Spinal cord (tissue), 10 donors: ENCODE measurements around the gene LRRC73. TPM values are rescaled to one million over a fixed set of nuclear protein-coding genes. Genes with fewer than 3 reads are reported as not detected.
A peak's percentile ranks its signal among the peaks of the same experiment; 100 is the strongest.

ENCODE experiments used
- DNase-seq, 6 donors: peaks; one replicate each; pipeline versions ENCODE4 v3.0.0 to v3.0.0-alpha.2; 2013 to 2015; ENCODE audit warnings: low spot score in 6 of 6, low read depth in 4 of 6
- H3K27ac ChIP-seq: one replicate; pipeline ENCODE4 v1.5.1; 2013; ENCODE audit warnings: low read depth, low read length, control low read depth
- H3K27me3 ChIP-seq: one replicate; pipeline ENCODE4 v1.6.1; 2013; ENCODE audit warnings: low read length; ENCODE audit not compliant: control insufficient read depth, insufficient read depth
- H3K36me3 ChIP-seq: one replicate; pipeline ENCODE4 v1.6.1; 2013; ENCODE audit warnings: low read length; ENCODE audit not compliant: control insufficient read depth, insufficient read depth
- H3K4me1 ChIP-seq: one replicate; pipeline ENCODE4 v1.6.1; 2013; ENCODE audit warnings: low read length; ENCODE audit not compliant: control insufficient read depth, insufficient read depth
- H3K4me3 ChIP-seq: one replicate; pipeline ENCODE4 v1.5.1; 2013; ENCODE audit warnings: low read depth, low read length, control low read depth
- H3K9me3 ChIP-seq: one replicate; pipeline ENCODE4 v1.6.1; 2013; ENCODE audit warnings: low read length; ENCODE audit not compliant: control insufficient read depth, insufficient read depth
- WGBS: methylation state at CpG from one replicate; pipeline ENCODE4 v1.1.5; 2013; ENCODE audit warnings: missing lambda C conversion rate; ENCODE audit not compliant: insufficient coverage; 5-methylcytosine and 5-hydroxymethylcytosine counted together
- polyA plus RNA-seq, 2 donors: library from polyadenylated mRNA; unstranded; fragments of 120-200 nt; gene quantifications; one replicate each; pipeline ENCODE4 v1.2.1, GENCODE V29; 2013; ENCODE audit not compliant: insufficient read length in 2 of 2
- total RNA-seq, 2 donors: library from RNA; depleted of rRNA in 1 of 2; stranded (reverse); fragments of 120-200 nt in 1 of 2; fragments of >200 nt in 1 of 2; gene quantifications; one replicate each; pipeline versions ENCODE4 v1.2.3 to v1.2.4, GENCODE V29; 2013 to 2014
- donor health status: healthy.

Gene LRRC73
- total and polyA plus RNA-seq, 4 donors: 1.8 to 10.5 (median 5.7) TPM

GRCh38 chr6:43495409-43495941 lies 14.7 kb downstream of the LRRC73 start:
- 83% methylated on average over 1 of the region's 4 CpGs for WGBS
- Histone ChIP-seq H3K27ac (no peak overlapping the region), H3K36me3 (peaks cover 40% of the 10 kb centered on the region), H3K27me3 (no peaks in the 10 kb centered on the region), H3K9me3 (no peaks in the 10 kb centered on the region), H3K4me3 (no peak overlapping the region), H3K4me1 (peaks cover 58% of the 10 kb centered on the region)
- no peak for DNase-seq

- H3K27ac ChIP-seq: no peak overlapping the region
- no peaks in the 10 kb centered on the region for H3K27me3 ChIP-seq
- DNase-seq: no peak
- no peaks in the 10 kb centered on the region for H3K9me3 ChIP-seq
- peaks cover 37% of the 10 kb centered on the region for H3K36me3 ChIP-seq
- H3K4me1 ChIP-seq: peaks cover 58% of the 10 kb centered on the region
- no peak overlapping the region for H3K4me3 ChIP-seq
- WGBS: 99% methylated on average over 4 of the region's 4 CpGs
These were observed 15.4 kb downstream of the LRRC73 start for GRCh38 chr6:43494766-43495165.

DNA sequence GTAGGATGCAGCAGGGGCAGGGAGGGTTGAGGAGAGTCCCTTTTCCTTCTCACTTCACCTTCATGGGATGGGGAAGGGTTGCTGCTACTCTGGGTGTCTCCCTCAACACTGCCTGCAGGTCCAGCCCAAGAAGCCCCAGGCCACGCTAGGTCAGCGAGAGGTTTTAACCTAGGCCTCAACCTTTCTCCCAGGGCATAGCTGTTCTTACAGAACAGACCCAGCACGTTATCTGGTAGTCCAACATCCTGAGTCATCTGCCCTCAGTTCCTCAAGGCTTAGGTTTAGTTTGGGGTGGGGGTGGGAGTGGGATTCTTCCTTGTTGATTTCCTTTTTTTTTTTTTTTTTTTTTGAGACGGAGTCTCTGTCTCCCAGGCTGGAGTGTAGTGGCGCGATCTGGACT lies 15.8 kb downstream of the LRRC73 start:
- no peaks in the 10 kb centered on the region for H3K9me3 ChIP-seq
- H3K36me3 ChIP-seq: peaks cover 35% of the 10 kb centered on the region
- H3K27ac ChIP-seq: no peak overlapping the region
- no peaks in the 10 kb centered on the region for H3K27me3 ChIP-seq
- 89% methylated on average over 2 of the region's 6 CpGs for WGBS
- DNase-seq: no peak
- H3K4me1 ChIP-seq: peaks cover 57% of the 10 kb centered on the region
- H3K4me3 ChIP-seq: no peak overlapping the region

DNA sequence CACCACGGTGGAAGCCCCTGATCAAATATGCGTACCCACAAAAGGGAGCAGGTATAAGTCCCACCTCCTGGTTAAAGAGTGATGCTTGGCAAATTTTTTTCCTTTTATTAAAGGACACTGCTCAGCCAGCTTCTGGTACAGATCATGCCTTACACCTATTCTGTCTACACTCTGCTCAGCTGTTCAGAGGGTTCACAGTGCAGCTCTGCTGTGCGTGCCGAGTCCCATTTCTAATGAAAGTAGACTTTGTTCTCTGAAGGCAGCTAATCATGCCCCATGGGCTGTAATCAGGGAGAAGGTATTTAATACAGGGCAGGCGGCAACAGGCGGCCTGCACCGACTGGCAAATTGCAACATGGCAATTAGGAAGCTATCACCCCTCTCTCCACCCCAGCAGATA lies 16.3 kb downstream of the LRRC73 start:
- peaks cover 52% of the 10 kb centered on the region for H3K4me1 ChIP-seq

GRCh38 chr6:43493230-43493629 lies 16.9 kb downstream of the LRRC73 start:
- 83% methylated on average over 2 of the region's 2 CpGs for WGBS
- Histone ChIP-seq H3K36me3 (peaks cover 28% of the 10 kb centered on the region), H3K27ac (peak overlapping the region; percentile 15), H3K4me3 (no peak overlapping the region), H3K9me3 (no peaks in the 10 kb centered on the region), H3K27me3 (no peaks in the 10 kb centered on the region), H3K4me1 (peaks cover 49% of the 10 kb centered on the region)
- DNase-seq: no peak

More for the DNA sequence above, 16.3 kb downstream of the LRRC73 start:
- Histone ChIP-seq H3K27ac (peak overlapping the region; percentile 15), H3K27me3 (no peaks in the 10 kb centered on the region), H3K36me3 (peaks cover 34% of the 10 kb centered on the region), H3K9me3 (no peaks in the 10 kb centered on the region), H3K4me3 (no peak overlapping the region)
- no peak for DNase-seq
- 100% methylated on average over 1 of the region's 7 CpGs for WGBS

DNA sequence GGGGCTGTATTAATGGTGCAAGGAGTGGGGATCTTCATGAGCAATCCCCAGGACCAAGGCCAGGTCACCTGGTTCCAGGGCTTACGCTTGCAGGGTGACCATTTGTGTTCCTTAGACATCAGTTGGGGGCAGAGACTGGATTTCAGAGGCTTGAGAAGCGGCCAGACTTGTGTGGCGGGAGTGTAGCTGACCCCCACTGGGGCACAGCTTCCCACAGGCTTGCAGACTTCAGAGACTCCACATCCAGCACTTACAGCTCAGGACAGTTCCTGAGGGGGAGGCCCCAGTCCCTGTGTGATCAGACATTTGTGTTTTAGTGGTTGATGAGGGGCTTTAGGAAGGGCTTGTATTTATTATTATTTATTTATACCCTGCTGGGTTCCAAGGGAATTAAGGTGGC lies 17.5 kb downstream of the LRRC73 start:
- Histone ChIP-seq H3K4me1 (peaks cover 48% of the 10 kb centered on the region), H3K27me3 (no peaks in the 10 kb centered on the region), H3K36me3 (peaks cover 22% of the 10 kb centered on the region), H3K27ac (peak overlapping the region; percentile 60), H3K4me3 (no peak overlapping the region), H3K9me3 (no peaks in the 10 kb centered on the region)
- 67% methylated on average over 1 of the region's 3 CpGs for WGBS
- no peak for DNase-seq

DNA sequence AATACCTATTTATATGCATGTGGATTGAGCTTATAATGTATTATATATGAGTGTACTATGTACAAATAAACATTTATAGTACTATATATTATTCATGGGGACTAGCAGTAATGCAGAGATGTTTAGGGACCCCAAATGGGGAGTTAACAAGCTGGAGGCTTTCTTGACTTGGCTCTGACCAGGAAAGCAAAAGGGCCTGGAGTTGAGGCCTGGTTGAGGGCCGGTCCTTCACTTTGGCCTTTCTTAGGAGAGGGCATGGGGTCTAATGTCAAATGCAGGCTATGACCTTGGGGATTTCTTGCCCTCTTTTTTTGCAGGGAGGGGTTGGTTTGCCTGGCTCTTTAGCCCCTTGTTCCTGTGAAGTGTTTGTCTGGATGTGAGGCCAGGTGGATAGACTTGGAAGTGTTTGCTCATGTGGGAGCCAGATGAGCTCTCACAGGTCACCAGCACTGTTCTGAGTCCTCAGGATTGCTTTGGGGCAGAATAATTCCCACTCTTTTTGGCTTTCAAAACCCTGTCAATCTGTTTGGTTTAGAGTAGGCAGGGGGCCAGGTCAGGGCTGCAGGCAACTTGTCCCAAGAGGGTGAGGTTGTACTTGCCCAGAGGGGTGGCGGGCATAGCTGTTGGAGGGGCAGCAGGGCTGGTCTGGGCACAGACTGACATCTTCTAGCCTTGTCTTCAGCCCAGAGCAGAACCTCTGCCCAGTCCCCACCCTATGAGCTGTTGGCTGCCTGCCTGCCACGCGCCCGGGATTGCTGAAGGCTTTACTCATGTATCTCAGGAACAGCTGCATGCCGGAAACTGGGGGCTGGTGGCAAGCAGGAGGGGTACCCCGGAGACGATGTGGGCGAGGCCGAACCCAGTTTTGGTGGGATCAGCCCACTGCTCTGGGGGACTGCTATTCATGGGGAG lies 18.1 kb downstream of the LRRC73 start:
- Histone ChIP-seq H3K27me3 (no peaks in the 10 kb centered on the region), H3K27ac (peak overlapping the region; percentile 60), H3K36me3 (peaks cover 19% of the 10 kb centered on the region), H3K9me3 (no peaks in the 10 kb centered on the region), H3K4me1 (peaks cover 46% of the 10 kb centered on the region), H3K4me3 (no peak overlapping the region)
- peak in 2 of 6 donors; percentile 73 to 85 for DNase-seq
- WGBS: 25% methylated on average over 10 of the region's 10 CpGs

DNA sequence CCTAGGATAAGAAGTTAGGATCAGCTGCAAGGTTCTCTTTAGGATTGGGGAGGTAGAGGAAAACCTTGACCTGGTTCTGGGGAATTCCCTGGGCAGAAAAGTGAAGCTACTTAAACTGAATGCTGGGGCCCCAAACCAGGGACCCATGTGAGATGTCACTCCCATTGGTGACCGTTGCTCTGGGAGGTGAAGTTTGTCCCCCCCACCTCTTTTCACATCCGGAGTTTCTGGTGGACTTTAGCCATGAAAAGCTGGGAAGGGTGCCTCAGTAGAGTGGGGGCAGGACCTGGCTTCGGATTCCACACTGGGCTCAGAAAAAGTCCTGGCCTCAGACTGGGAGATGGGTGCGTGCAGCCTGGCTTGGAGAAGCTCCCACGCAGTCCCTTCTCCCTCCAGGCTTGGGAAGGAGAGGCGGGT lies 19.6 kb downstream of the LRRC73 start:
- H3K27me3 ChIP-seq: no peaks in the 10 kb centered on the region
- DNase-seq: no peak
- peaks cover 13% of the 10 kb centered on the region for H3K36me3 ChIP-seq
- H3K4me1 ChIP-seq: peaks cover 34% of the 10 kb centered on the region
- no peaks in the 10 kb centered on the region for H3K9me3 ChIP-seq
- H3K4me3 ChIP-seq: no peak overlapping the region
- 86% methylated on average over 1 of the region's 6 CpGs for WGBS
- no peak overlapping the region for H3K27ac ChIP-seq

GRCh38 chr6:43489277-43490072 lies 20.7 kb downstream of the LRRC73 start:
- Histone ChIP-seq H3K36me3 (peaks cover 9% of the 10 kb centered on the region), H3K27me3 (no peaks in the 10 kb centered on the region), H3K9me3 (no peaks in the 10 kb centered on the region), H3K4me3 (peak overlapping the region; percentile 5), H3K4me1 (peaks cover 24% of the 10 kb centered on the region), H3K27ac (no peak overlapping the region)
- peak in 3 of 6 donors; percentile 42 to 87 (median 86) for DNase-seq
- WGBS: 37% methylated on average over 12 of the region's 12 CpGs
